HCT116 (cell line): ENCODE measurements around the gene GEN1. TPM values are rescaled to one million over a fixed set of nuclear protein-coding genes. Genes with fewer than 3 reads are reported as not detected.

Experiments
- ATAC-seq: fragments of 200-7000 bp; cut with Tn5 transposase; 2 replicates; pipeline ENCODE4 v1.9.1; 2020; ENCODE audit warnings: mild to moderate bottlenecking, moderate library complexity
- BruUV-seq: library from RNA; stranded (reverse); fragments of 400-500 nt; replicated peaks from 2 replicates; lab custom pipeline; 2021; lab: Mats Ljungman, UMichigan
- CTCF ChIA-PET: fragments of 300-600 bp; sonication (Branson Sonifier 250); formaldehyde crosslinking; loops from one replicate; lab custom pipeline; 2021; ENCODE audit warnings: antibody characterized with exemption; lab: Charles Lee
- POLR2A ChIA-PET: fragments of 300-600, 350-600 bp; sonication (Branson Sonifier 250); formaldehyde crosslinking; loops from one replicate; lab custom pipeline; 2021; ENCODE audit warnings: antibody characterized with exemption; lab: Charles Lee
- RAD21 ChIA-PET, 2 experiments: fragments of 300-600 bp; sonication (Branson Sonifier 250); formaldehyde crosslinking; loops; one replicate each; lab custom pipeline; 2023; ENCODE audit warnings: low total read pairs in 2 of 2; ENCODE audit not compliant: uncharacterized antibody in 2 of 2, unreplicated experiment in 2 of 2, low non-redundant PET in 1 of 2; lab: Charles Lee
- DNase-seq: peaks from one replicate; pipeline ENCODE4 v3.0.0-alpha.2; 2010; ENCODE audit warnings: low read depth, low spot score
- H2AFZ ChIP-seq: fragments of 200-600 bp; shearing (Covaris generic), sonication (generic); 2 replicates; pipeline ENCODE4 v1.6.1; 2017; ENCODE audit warnings: low read depth, mixed run types, mixed read lengths, antibody characterized with exemption, low read length; ENCODE audit not compliant: poor library complexity, severe bottlenecking
- H3K27ac ChIP-seq: 2 replicates; pipeline ENCODE4 v1.5.1; 2012; ENCODE audit warnings: low read depth, low read length
- H3K27me3 ChIP-seq: fragments of 200-600 bp; sonication (generic); 2 replicates; pipeline ENCODE4 v1.6.1; 2016; ENCODE audit warnings: mixed run types, low read length, mixed read lengths; ENCODE audit not compliant: insufficient read depth
- H3K36me3 ChIP-seq, 2 experiments: fragments of 200-500 bp in 1 of 2; fragments of 200-600 bp in 1 of 2; sonication (Bioruptor generic) in 1 of 2; sonication (generic) in 1 of 2; 2 replicates each; pipeline versions ENCODE4 v1.5.1 to v1.6.1; 2014 to 2016; ENCODE audit warnings: low read length in 2 of 2, inconsistent platforms in 1 of 2, mixed read lengths in 1 of 2, mixed run types in 1 of 2; ENCODE audit not compliant: insufficient read depth in 2 of 2, control insufficient read depth in 1 of 2
- H3K4me1 ChIP-seq, 2 experiments: fragments of 200-600 bp in 1 of 2; sonication (generic) in 1 of 2; 2 replicates each; pipeline versions ENCODE4 v1.5.1 to v1.6.1; 2012 to 2017; ENCODE audit warnings: low read length in 2 of 2, inconsistent platforms in 1 of 2, mild to moderate bottlenecking in 1 of 2, mixed read lengths in 1 of 2, mixed run types in 1 of 2, moderate library complexity in 1 of 2; ENCODE audit not compliant: insufficient read depth in 2 of 2, control insufficient read depth in 1 of 2
- H3K4me2 ChIP-seq: fragments of 200-600 bp; sonication (generic); 2 replicates; pipeline ENCODE4 v1.6.1; 2017; ENCODE audit warnings: mixed run types, low read length, mixed read lengths
- H3K4me3 ChIP-seq, 2 experiments: fragments of 200-600 bp in 1 of 2; sonication (generic) in 1 of 2; replicated peaks in 1 of 2; 2 replicates each; pipeline ENCODE4 v1.5.1; 2011 to 2016; ENCODE audit warnings: low read length in 2 of 2, control low read depth in 1 of 2, low read depth in 1 of 2, mild to moderate bottlenecking in 1 of 2, mixed read lengths in 1 of 2, mixed run types in 1 of 2
- H3K79me2 ChIP-seq: fragments of 200-600 bp; sonication (generic); 2 replicates; pipeline ENCODE4 v1.6.1; 2017; ENCODE audit warnings: mild to moderate bottlenecking, mixed run types, low read length, moderate library complexity, mixed read lengths; ENCODE audit not compliant: insufficient read depth
- H3K9ac ChIP-seq: fragments of 200-600 bp; sonication (generic); 2 replicates; pipeline ENCODE4 v1.6.1; 2016; ENCODE audit warnings: low read length, mixed read lengths
- H3K9me2 ChIP-seq: fragments of 200-600 bp; sonication (generic), shearing (Covaris generic); 2 replicates; pipeline ENCODE4 v1.6.1; 2017; ENCODE audit warnings: mixed run types, mild to moderate bottlenecking, moderate library complexity; ENCODE audit not compliant: insufficient read depth
- H3K9me3 ChIP-seq, 2 experiments: fragments of 200-500 bp in 1 of 2; fragments of 200-600 bp in 1 of 2; sonication (Bioruptor generic) in 1 of 2; sonication (generic) in 1 of 2; 2 replicates each; pipeline ENCODE4 v1.6.1; 2014 to 2017; ENCODE audit warnings: low read length in 2 of 2, mixed read lengths in 2 of 2, inconsistent platforms in 1 of 2, low read depth in 1 of 2, mild to moderate bottlenecking in 1 of 2, mixed run types in 1 of 2, moderate library complexity in 1 of 2; ENCODE audit not compliant: control insufficient read depth in 1 of 2, insufficient read depth in 1 of 2
- H4K20me1 ChIP-seq: fragments of 200-600 bp; sonication (generic), shearing (Covaris generic); 2 replicates; pipeline ENCODE4 v1.6.1; 2017; ENCODE audit warnings: mixed run types, mild to moderate bottlenecking, moderate library complexity; ENCODE audit not compliant: insufficient read depth
- CBX3 ChIP-seq: IDR thresholded peaks from 2 replicates; pipeline ENCODE4 v1.6.1; 2012; ENCODE audit warnings: low read depth
- CEBPB ChIP-seq: IDR thresholded peaks from 2 replicates; pipeline ENCODE4 v1.6.1; 2012; ENCODE audit warnings: low read depth
- ELF1 ChIP-seq: IDR thresholded peaks from 2 replicates; pipeline ENCODE4 v1.6.1; 2012; ENCODE audit warnings: low read depth, borderline replicate concordance
- EZH2 ChIP-seq: fragments of 200-600 bp; sonication (generic); IDR thresholded peaks from 2 replicates; pipeline ENCODE4 v1.6.1; 2017; ENCODE audit warnings: antibody characterized with exemption, mixed run types
- EZH2phosphoT487 ChIP-seq: fragments of 200-600 bp; IDR thresholded peaks from 2 replicates; pipeline ENCODE4 v1.6.1; 2018; ENCODE audit warnings: antibody characterized with exemption, borderline replicate concordance
- FOSL1 ChIP-seq: IDR thresholded peaks from 2 replicates; pipeline ENCODE4 v1.6.1; 2012; ENCODE audit warnings: low read depth
- JUND ChIP-seq: IDR thresholded peaks from 2 replicates; pipeline ENCODE4 v1.6.1; 2012
- POLR2A ChIP-seq: IDR thresholded peaks from 2 replicates; pipeline ENCODE4 v1.7.0; 2011; ENCODE audit warnings: borderline replicate concordance; ENCODE audit not compliant: insufficient read depth, insufficient read length; ENCODE audit errors: extremely low read depth
- SRF ChIP-seq: IDR thresholded peaks from 2 replicates; pipeline ENCODE4 v1.6.1; 2012; ENCODE audit warnings: low read depth
- TCF7L2 ChIP-seq: IDR thresholded peaks from 2 replicates; pipeline ENCODE4 v1.7.0; 2011; ENCODE audit warnings: borderline replicate concordance, inconsistent platforms; ENCODE audit not compliant: insufficient read depth, insufficient read length; ENCODE audit errors: extremely low read depth
- ZFX ChIP-seq: fragments of 450-650 bp; IDR thresholded peaks from 2 replicates; pipeline ENCODE4 v1.6.1; 2017
- ZNF274 ChIP-seq: fragments of 200-500 bp; sonication (Bioruptor generic); IDR thresholded peaks from 2 replicates; pipeline ENCODE4 v1.6.1; 2014; ENCODE audit warnings: mild to moderate bottlenecking, low read depth, low read length, inconsistent platforms
- intact Hi-C: fragments of 100-400 bp; cut with micrococcal nuclease; formaldehyde crosslinking; loops from 2 replicates; pipeline ENCODE4 v1.10.0; 2022
- total RNA-seq: library from RNA; stranded (reverse); gene quantifications from one replicate; pipeline ENCODE4 v1.2.1, GENCODE V29; 2021; ENCODE audit not compliant: unreplicated experiment
- TF ChIP-seq, protein P1 (sequence below): IDR thresholded peaks from 2 replicates; pipeline ENCODE4 v1.6.1; 2012; ENCODE audit warnings: low read depth
- TF ChIP-seq, protein P2 (sequence below), 3 experiments: fragments of 200-600 bp in 1 of 3; sonication (generic) in 1 of 3; IDR thresholded peaks in 2 of 3; conservative IDR thresholded peaks in 1 of 3; 2 replicates each; pipeline ENCODE4 v1.5.1; 2012 to 2017; ENCODE audit warnings: low read depth in 2 of 3, low read length in 2 of 3, antibody characterized with exemption in 1 of 3, borderline replicate concordance in 1 of 3, control low read depth in 1 of 3, mild to moderate bottlenecking in 1 of 3, mixed read lengths in 1 of 3, mixed run types in 1 of 3, moderate library complexity in 1 of 3; ENCODE audit not compliant: insufficient read depth in 1 of 3
- TF ChIP-seq, protein P3 (sequence below): IDR thresholded peaks from 2 replicates; pipeline ENCODE4 v1.6.1; 2012
- TF ChIP-seq, protein P4 (sequence below): IDR thresholded peaks from 2 replicates; pipeline ENCODE4 v1.6.1; 2012
- TF ChIP-seq, protein P5 (sequence below): IDR thresholded peaks from 2 replicates; pipeline ENCODE4 v1.6.1; 2011; ENCODE audit warnings: mild to moderate bottlenecking, low read length, moderate library complexity; ENCODE audit not compliant: insufficient replicate concordance; ENCODE audit errors: extremely low read depth

Gene GEN1
- total RNA-seq, 1 experiment from 2014 or later, result 19.7 TPM

DNA sequence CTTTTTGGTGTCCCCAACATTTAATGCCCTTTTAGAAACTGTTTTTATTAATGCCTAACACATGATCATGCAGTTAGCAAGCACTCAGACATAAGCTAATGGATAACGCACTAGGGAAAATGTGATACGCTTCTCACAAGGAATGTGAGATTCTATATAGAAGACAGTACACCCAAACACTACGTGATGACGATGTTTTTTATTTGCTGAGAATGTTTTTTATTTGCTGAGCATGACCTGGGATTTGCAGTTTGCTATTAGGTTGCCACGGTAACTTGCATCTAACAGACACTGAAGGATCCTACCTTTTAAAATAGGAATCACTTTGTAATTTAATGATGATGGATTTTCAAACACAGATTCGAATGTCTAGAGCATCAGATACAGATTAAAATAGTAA is 5.2 kb upstream of the GEN1 start:
- Histone ChIP-seq H4K20me1 (no peaks in the 10 kb centered on the region), H3K4me2 (peak overlapping the region; percentile 36; the same call in 1 of the 2 replicates), H3K4me1 (peaks cover 16 to 28% of the 10 kb centered on the region in 2 experiments; a peak in 3 of 4 replicates), H3K27ac (no peak overlapping the region), H3K4me3 (no peak overlapping the region), H3K27me3 (no peaks in the 10 kb centered on the region), H2AFZ (no peak overlapping the region), H3K36me3 (peaks cover 2 to 9% of the 10 kb centered on the region in 2 experiments; a peak in 2 of 4 replicates), H3K9ac (no peak overlapping the region), H3K79me2 (peaks cover 74% of the 10 kb centered on the region), H3K9me2 (no peaks in the 10 kb centered on the region), H3K9me3 (no peaks in the 10 kb centered on the region)
- TF ChIP-seq JUND (no peak), TCF7L2 (no peak), CBX3 (no peak), ZNF274 (no peak), ZFX (no peak), FOSL1 (no peak), EZH2 (no peak), CEBPB (no peak), SRF (no peak), EZH2phosphoT487 (no peak), POLR2A (no peak), ELF1 (no peak)
- TF ChIP-seq, protein P1, sequence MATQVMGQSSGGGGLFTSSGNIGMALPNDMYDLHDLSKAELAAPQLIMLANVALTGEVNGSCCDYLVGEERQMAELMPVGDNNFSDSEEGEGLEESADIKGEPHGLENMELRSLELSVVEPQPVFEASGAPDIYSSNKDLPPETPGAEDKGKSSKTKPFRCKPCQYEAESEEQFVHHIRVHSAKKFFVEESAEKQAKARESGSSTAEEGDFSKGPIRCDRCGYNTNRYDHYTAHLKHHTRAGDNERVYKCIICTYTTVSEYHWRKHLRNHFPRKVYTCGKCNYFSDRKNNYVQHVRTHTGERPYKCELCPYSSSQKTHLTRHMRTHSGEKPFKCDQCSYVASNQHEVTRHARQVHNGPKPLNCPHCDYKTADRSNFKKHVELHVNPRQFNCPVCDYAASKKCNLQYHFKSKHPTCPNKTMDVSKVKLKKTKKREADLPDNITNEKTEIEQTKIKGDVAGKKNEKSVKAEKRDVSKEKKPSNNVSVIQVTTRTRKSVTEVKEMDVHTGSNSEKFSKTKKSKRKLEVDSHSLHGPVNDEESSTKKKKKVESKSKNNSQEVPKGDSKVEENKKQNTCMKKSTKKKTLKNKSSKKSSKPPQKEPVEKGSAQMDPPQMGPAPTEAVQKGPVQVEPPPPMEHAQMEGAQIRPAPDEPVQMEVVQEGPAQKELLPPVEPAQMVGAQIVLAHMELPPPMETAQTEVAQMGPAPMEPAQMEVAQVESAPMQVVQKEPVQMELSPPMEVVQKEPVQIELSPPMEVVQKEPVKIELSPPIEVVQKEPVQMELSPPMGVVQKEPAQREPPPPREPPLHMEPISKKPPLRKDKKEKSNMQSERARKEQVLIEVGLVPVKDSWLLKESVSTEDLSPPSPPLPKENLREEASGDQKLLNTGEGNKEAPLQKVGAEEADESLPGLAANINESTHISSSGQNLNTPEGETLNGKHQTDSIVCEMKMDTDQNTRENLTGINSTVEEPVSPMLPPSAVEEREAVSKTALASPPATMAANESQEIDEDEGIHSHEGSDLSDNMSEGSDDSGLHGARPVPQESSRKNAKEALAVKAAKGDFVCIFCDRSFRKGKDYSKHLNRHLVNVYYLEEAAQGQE, result no peak
- TF ChIP-seq, protein P2, sequence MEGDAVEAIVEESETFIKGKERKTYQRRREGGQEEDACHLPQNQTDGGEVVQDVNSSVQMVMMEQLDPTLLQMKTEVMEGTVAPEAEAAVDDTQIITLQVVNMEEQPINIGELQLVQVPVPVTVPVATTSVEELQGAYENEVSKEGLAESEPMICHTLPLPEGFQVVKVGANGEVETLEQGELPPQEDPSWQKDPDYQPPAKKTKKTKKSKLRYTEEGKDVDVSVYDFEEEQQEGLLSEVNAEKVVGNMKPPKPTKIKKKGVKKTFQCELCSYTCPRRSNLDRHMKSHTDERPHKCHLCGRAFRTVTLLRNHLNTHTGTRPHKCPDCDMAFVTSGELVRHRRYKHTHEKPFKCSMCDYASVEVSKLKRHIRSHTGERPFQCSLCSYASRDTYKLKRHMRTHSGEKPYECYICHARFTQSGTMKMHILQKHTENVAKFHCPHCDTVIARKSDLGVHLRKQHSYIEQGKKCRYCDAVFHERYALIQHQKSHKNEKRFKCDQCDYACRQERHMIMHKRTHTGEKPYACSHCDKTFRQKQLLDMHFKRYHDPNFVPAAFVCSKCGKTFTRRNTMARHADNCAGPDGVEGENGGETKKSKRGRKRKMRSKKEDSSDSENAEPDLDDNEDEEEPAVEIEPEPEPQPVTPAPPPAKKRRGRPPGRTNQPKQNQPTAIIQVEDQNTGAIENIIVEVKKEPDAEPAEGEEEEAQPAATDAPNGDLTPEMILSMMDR (IDR thresholded peaks at IDR 0.05 in 2 of 3, conservative IDR thresholded peaks at IDR 0.05 in 1 of 3; ENCODE audit: borderline replicate concordance in 1 of 3, insufficient read depth in 1 of 3, low read depth in 2 of 3, low read length in 2 of 3), result no peak
- TF ChIP-seq, protein P3, sequence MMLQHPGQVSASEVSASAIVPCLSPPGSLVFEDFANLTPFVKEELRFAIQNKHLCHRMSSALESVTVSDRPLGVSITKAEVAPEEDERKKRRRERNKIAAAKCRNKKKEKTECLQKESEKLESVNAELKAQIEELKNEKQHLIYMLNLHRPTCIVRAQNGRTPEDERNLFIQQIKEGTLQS, result no peak
- TF ChIP-seq, protein P4, sequence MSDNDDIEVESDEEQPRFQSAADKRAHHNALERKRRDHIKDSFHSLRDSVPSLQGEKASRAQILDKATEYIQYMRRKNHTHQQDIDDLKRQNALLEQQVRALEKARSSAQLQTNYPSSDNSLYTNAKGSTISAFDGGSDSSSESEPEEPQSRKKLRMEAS, result no peak
- TF ChIP-seq, protein P5, sequence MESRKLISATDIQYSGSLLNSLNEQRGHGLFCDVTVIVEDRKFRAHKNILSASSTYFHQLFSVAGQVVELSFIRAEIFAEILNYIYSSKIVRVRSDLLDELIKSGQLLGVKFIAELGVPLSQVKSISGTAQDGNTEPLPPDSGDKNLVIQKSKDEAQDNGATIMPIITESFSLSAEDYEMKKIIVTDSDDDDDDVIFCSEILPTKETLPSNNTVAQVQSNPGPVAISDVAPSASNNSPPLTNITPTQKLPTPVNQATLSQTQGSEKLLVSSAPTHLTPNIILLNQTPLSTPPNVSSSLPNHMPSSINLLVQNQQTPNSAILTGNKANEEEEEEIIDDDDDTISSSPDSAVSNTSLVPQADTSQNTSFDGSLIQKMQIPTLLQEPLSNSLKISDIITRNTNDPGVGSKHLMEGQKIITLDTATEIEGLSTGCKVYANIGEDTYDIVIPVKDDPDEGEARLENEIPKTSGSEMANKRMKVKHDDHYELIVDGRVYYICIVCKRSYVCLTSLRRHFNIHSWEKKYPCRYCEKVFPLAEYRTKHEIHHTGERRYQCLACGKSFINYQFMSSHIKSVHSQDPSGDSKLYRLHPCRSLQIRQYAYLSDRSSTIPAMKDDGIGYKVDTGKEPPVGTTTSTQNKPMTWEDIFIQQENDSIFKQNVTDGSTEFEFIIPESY, result no peak
- DNase-seq, result no peak
- no TSS peak for BruUV-seq
- ATAC-seq, result no peak
- intact Hi-C loops, result no loop called here
- POLR2A ChIA-PET, result no interaction called here
- RAD21 ChIA-PET, result no interaction called here
- CTCF ChIA-PET, result no interaction called here
